Activated CD8-positive, alpha-beta T cell treated with anti-CD3 and anti-CD28 coated beads, Interleukin-2, amount 10 ng/mL, durations not matched to agents 7 days and 5 days (primary cell): ENCODE data around the gene MTA3. TPM values are rescaled to one million over a fixed set of nuclear protein-coding genes. Genes with fewer than 3 reads are reported as not detected.

ENCODE experiments used
- ATAC-seq: fragments of 150-1000 bp; cut with Tn5 transposase; one replicate; pipeline ENCODE4 v1.10.0; 2021; ENCODE audit warnings: moderate library complexity
- CTCF ChIA-PET: fragments of 350-600 bp; sonication (Branson Sonifier 250); formaldehyde crosslinking; loops from one replicate; lab custom pipeline; 2021; ENCODE audit warnings: antibody characterized with exemption; lab: Charles Lee
- POLR2A ChIA-PET: fragments of 350-600 bp; sonication (Branson Sonifier 250); formaldehyde crosslinking; loops from one replicate; lab custom pipeline; 2021; ENCODE audit warnings: antibody characterized with exemption; lab: Charles Lee
- DNase-seq: peaks from one replicate; pipeline ENCODE4 v3.0.0-alpha.2; 2020
- H3K27ac Mint-ChIP-seq: one replicate; pipeline ENCODE4 v1.8.0; 2021; ENCODE audit warnings: mild to moderate bottlenecking, mixed read lengths
- H3K27me3 Mint-ChIP-seq: one replicate; pipeline ENCODE4 v1.8.0; 2021; ENCODE audit warnings: low read depth, mixed read lengths
- H3K36me3 Mint-ChIP-seq: one replicate; pipeline ENCODE4 v1.8.0; 2021; ENCODE audit warnings: low read depth, mixed read lengths
- H3K4me1 Mint-ChIP-seq: one replicate; pipeline ENCODE4 v1.8.0; 2021; ENCODE audit warnings: low read depth, mixed read lengths
- H3K4me3 Mint-ChIP-seq: one replicate; pipeline ENCODE4 v1.8.0; 2021; ENCODE audit warnings: mild to moderate bottlenecking, mixed read lengths
- H3K9me3 Mint-ChIP-seq: one replicate; pipeline ENCODE4 v1.8.0; 2022; ENCODE audit warnings: mixed read lengths; ENCODE audit not compliant: insufficient read depth
- total RNA-seq, 2 experiments: library from RNA; stranded (reverse); gene quantifications; one replicate each; pipeline ENCODE4 v1.2.3, GENCODE V29; 2021

MTA3 gene
- total RNA-seq, 2 experiments from 2014 or later: 26.2 to 33.4 TPM

DNA sequence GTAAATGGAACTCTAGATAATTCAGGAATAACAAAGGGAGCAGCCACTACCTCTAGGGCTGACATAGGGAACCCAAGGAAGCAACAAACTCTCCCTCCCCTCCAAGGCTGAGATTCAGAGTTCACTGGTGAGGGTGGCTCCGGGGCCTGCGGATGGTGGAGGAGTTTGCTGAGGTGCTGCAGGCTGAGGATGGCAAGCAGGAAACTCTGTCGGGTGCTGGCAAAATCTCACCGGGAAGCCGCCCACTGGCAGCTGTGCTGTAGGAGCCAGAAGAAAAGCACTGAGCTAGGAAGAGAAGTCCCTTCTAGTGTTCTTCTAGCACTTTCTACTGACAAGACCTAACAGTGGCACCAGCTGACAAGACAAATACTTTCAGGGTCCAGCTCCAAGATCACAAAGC lies 236.5 kb downstream of the MTA3 start:
- POLR2A ChIA-PET: no interaction called here
- DNase-seq (no peak), ATAC-seq (no peak)
- no peak overlapping the region for H3K4me3 Mint-ChIP-seq
- H3K36me3 Mint-ChIP-seq: no peaks in the 10 kb centered on the region
- H3K9me3 Mint-ChIP-seq: no peaks in the 10 kb centered on the region
- CTCF ChIA-PET: interaction anchor here (0.5 kb wide), 1 partner anchor 23 kb away, joined by 3 read pairs; no protein-coding TSS in a partner anchor
- H3K4me1 Mint-ChIP-seq: peaks cover 19% of the 10 kb centered on the region
- H3K27me3 Mint-ChIP-seq: peaks cover 20% of the 10 kb centered on the region
- no peak overlapping the region for H3K27ac Mint-ChIP-seq

Other genes starting within 250 kb of the MTA3 start
- gene COX7A2L, start 207.4 kb upstream of the MTA3 start, total RNA-seq: 100 to 1,000 TPM; 102 to 109 TPM
- gene KCNG3, start 74.7 kb upstream of the MTA3 start, total RNA-seq: under 1 TPM; 0.21 to 0.26 TPM
- not detected for gene OXER1, start 195.5 kb downstream of the MTA3 start, total RNA-seq
- gene HAAO, start 224.0 kb downstream of the MTA3 start, total RNA-seq: under 1 TPM; 0.37 to 0.40 TPM